PC-3 (cell line): ENCODE results near the gene PGAP2. TPM values are rescaled to one million over a fixed set of nuclear protein-coding genes. Genes with fewer than 3 reads are reported as not detected.

ENCODE experiments used
- ATAC-seq: fragments of 200-7000 bp; cut with Tn5 transposase; 2 replicates; pipeline ENCODE4 v1.9.1; 2020; ENCODE audit warnings: mild to moderate bottlenecking, moderate library complexity
- BruUV-seq: library from RNA; stranded (reverse); fragments of 400-500 nt; replicated peaks from 2 replicates; lab custom pipeline; 2021; lab: Mats Ljungman, UMichigan
- CTCF ChIA-PET: fragments of 300-600 bp; sonication (Branson Sonifier 250); formaldehyde crosslinking; loops from one replicate; lab custom pipeline; 2022; ENCODE audit warnings: antibody characterized with exemption; lab: Charles Lee
- POLR2A ChIA-PET: fragments of 300-600 bp; sonication (Branson Sonifier 250); formaldehyde crosslinking; loops from one replicate; lab custom pipeline; 2022; ENCODE audit warnings: antibody characterized with exemption; ENCODE audit not compliant: unreplicated experiment; lab: Charles Lee
- DNase-seq: peaks from one replicate; pipeline ENCODE4 v3.0.0-alpha.2; 2015
- H2AFZ ChIP-seq: fragments of 300-600 bp; sonication (generic); 2 replicates; pipeline ENCODE4 v1.6.0; 2016; ENCODE audit warnings: antibody characterized with exemption, low read length
- H3F3A ChIP-seq: fragments of 300-600 bp; sonication (generic); one replicate; pipeline ENCODE4 v1.6.0; 2017; ENCODE audit warnings: antibody characterized with exemption, low read length, control low read depth, mild to moderate bottlenecking; ENCODE audit not compliant: unreplicated experiment
- H3K27ac ChIP-seq: fragments of 300-600 bp; sonication (generic); 2 replicates; pipeline ENCODE4 v1.5.1; 2016; ENCODE audit warnings: mild to moderate bottlenecking, low read length
- H3K27me3 ChIP-seq: fragments of 300-600 bp; sonication (generic); 2 replicates; pipeline ENCODE4 v1.6.1; 2016; ENCODE audit warnings: low read length, mixed read lengths
- H3K36me3 ChIP-seq: fragments of 300-600 bp; sonication (generic); 2 replicates; pipeline ENCODE4 v1.6.1; 2016; ENCODE audit warnings: low read depth, mixed run types, low read length, mixed read lengths
- H3K4me1 ChIP-seq: fragments of 300-600 bp; sonication (generic); 2 replicates; pipeline ENCODE4 v1.5.1; 2016; ENCODE audit warnings: low read length; ENCODE audit not compliant: insufficient read depth
- H3K4me2 ChIP-seq: fragments of 300-600 bp; sonication (generic); 2 replicates; pipeline ENCODE4 v1.6.0; 2016; ENCODE audit warnings: low read length
- H3K4me3 ChIP-seq: fragments of 300-600 bp; sonication (generic); 2 replicates; pipeline ENCODE4 v1.5.1; 2016; ENCODE audit warnings: mild to moderate bottlenecking, low read length, mixed read lengths
- H3K79me2 ChIP-seq: fragments of 300-600 bp; sonication (generic); 2 replicates; pipeline ENCODE4 v1.6.1; 2017; ENCODE audit warnings: low read length, mixed read lengths
- H3K9ac ChIP-seq: fragments of 300-600 bp; sonication (generic); 2 replicates; pipeline ENCODE4 v1.6.0; 2016; ENCODE audit warnings: mild to moderate bottlenecking, low read length
- H3K9me2 ChIP-seq: fragments of 300-600 bp; sonication (generic); replicated peaks from 2 replicates; pipeline ENCODE4 v1.6.1; 2016; ENCODE audit warnings: mixed run types, low read length, mixed read lengths
- H3K9me3 ChIP-seq: fragments of 300-600 bp; sonication (generic); 2 replicates; pipeline ENCODE4 v1.6.1; 2016; ENCODE audit warnings: low read length, mixed read lengths
- H4K20me1 ChIP-seq: fragments of 300-600 bp; sonication (generic); 2 replicates; pipeline ENCODE4 v1.6.1; 2016; ENCODE audit warnings: low read length, mixed read lengths
- EZH2 ChIP-seq: fragments of 300-600 bp; sonication (generic); IDR thresholded peaks from one replicate; pipeline ENCODE4 v1.6.1; 2017; ENCODE audit warnings: antibody characterized with exemption, mild to moderate bottlenecking, low read length; ENCODE audit not compliant: unreplicated experiment
- EZH2phosphoT487 ChIP-seq: fragments of 300-600 bp; sonication (generic); IDR thresholded peaks from 2 replicates; pipeline ENCODE4 v1.6.1; 2018; ENCODE audit warnings: mild to moderate bottlenecking, antibody characterized with exemption, low read length, borderline replicate concordance
- intact Hi-C: fragments of 100-400 bp; cut with micrococcal nuclease; formaldehyde crosslinking; loops from 2 replicates; pipeline ENCODE4 v1.9.0; 2023
- total RNA-seq: library from RNA; depleted of rRNA; stranded (reverse); fragments of >200 nt; gene quantifications from 2 replicates; pipeline ENCODE4 v1.2.3, GENCODE V29; 2014
- TF ChIP-seq, protein P1 (sequence below): fragments of 300-600 bp; sonication (generic); conservative IDR thresholded peaks from 2 replicates; pipeline ENCODE4 v1.5.1; 2017; ENCODE audit warnings: antibody characterized with exemption, low read depth, mild to moderate bottlenecking, low read length

PGAP2 gene
- total RNA-seq, 1 experiment from 2014 or later, result 25.9 TPM

DNA sequence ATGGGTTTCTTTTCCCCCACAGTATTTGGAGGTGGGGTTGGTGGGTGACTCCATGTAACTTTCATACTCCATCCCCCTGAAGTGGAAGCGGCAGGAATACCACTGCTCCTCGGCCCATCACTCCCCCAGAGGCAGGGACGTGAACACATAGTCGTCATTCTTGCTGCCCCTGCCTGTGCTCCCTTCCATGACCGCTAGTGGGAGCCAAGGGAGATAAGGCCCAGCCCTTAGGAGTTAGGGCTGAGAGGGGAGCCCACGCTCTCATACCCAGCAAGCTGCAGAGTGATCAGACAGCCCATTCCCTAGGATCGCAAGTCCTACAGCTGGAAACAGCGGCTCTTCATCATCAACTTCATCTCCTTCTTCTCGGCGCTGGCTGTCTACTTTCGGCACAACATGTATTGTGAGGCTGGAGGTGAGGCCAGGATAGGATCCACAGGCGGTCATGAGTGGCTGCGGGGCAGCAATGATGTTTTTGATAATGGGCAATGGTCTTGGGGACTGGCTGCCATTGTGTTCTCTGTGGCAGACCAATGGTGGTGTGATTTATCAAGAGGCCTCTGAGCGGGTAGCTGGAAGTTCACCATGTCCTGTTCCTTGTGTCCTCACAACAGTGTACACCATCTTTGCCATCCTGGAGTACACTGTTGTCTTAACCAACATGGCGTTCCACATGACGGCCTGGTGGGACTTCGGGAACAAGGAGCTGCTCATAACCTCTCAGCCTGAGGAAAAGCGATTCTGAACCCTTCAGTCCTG lies 16.5 kb downstream of the PGAP2 start:
- H3K4me2 ChIP-seq, result no peak overlapping the region
- no TSS peak for BruUV-seq
- intact Hi-C loops, result no loop called here
- CTCF ChIA-PET, result no interaction called here
- peaks cover 3% of the 10 kb centered on the region; the same call in 1 of the 2 replicates for H3K36me3 ChIP-seq
- H3F3A ChIP-seq, result no peaks in the 10 kb centered on the region
- H3K9ac ChIP-seq, result no peak overlapping the region
- DNase-seq, result no peak
- no peaks in the 10 kb centered on the region for H3K9me3 ChIP-seq
- no peaks in the 10 kb centered on the region for H3K9me2 ChIP-seq
- no peak overlapping the region for H2AFZ ChIP-seq
- H3K27ac ChIP-seq, result no peak overlapping the region
- H3K79me2 ChIP-seq, result no peaks in the 10 kb centered on the region
- no peak overlapping the region for H3K4me3 ChIP-seq
- H3K27me3 ChIP-seq, result no peaks in the 10 kb centered on the region
- peak; percentile 11; the same call in 1 of the 2 replicates for ATAC-seq
- no peaks in the 10 kb centered on the region for H3K4me1 ChIP-seq
- no peaks in the 10 kb centered on the region for H4K20me1 ChIP-seq
- no peak for TF ChIP-seq EZH2phosphoT487
- no peak for TF ChIP-seq EZH2
- TF ChIP-seq, protein P1, sequence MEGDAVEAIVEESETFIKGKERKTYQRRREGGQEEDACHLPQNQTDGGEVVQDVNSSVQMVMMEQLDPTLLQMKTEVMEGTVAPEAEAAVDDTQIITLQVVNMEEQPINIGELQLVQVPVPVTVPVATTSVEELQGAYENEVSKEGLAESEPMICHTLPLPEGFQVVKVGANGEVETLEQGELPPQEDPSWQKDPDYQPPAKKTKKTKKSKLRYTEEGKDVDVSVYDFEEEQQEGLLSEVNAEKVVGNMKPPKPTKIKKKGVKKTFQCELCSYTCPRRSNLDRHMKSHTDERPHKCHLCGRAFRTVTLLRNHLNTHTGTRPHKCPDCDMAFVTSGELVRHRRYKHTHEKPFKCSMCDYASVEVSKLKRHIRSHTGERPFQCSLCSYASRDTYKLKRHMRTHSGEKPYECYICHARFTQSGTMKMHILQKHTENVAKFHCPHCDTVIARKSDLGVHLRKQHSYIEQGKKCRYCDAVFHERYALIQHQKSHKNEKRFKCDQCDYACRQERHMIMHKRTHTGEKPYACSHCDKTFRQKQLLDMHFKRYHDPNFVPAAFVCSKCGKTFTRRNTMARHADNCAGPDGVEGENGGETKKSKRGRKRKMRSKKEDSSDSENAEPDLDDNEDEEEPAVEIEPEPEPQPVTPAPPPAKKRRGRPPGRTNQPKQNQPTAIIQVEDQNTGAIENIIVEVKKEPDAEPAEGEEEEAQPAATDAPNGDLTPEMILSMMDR, result 0 out of 2 replicates have a peak, but pooled peaks have one; percentile 20
- POLR2A ChIA-PET, result no interaction called here

DNA sequence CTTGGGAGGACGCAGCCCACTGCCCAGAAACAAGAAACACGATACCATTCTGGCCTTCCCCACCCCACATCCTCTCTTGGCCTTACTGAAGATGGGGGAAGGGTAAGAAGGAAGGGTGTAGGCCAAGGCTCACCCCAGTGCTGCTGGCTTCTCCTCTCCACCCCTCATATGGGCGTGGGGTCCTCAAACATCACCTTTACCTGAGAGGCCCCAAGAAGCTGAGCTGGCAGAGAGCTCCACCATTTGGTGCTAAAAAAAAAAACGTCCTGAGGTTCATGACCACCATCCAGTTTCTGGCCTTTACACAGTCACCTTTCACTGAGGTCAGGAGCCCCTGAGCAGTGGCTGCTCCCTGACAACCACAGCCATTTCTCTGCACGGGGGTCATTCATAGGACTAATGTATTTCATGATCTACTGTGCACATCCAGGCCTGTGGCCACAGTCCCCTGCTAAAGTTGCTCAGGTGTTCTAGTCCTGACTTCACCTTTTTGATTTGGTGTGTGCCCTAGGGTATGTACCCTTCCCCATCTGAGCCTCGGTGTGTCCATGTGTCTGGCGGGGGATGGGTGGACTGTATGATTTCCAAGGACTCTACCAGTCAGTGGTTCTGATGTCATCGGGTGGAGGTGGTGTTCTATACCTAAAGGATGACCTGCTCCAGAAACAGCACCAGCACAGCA lies 17.3 kb downstream of the PGAP2 start:
- H4K20me1 ChIP-seq, result no peaks in the 10 kb centered on the region
- ChIA-PET POLR2A (no interaction called here), CTCF (no interaction called here)
- H3K79me2 ChIP-seq, result 0 out of 2 replicates have a peak, but pooled peaks cover 1% of the 10 kb centered on the region
- TF ChIP-seq, protein P1, result no peak
- no peak for TF ChIP-seq EZH2phosphoT487
- no peak for TF ChIP-seq EZH2
- H3K9me2 ChIP-seq, result no peaks in the 10 kb centered on the region
- no peak overlapping the region for H3K4me3 ChIP-seq
- no peaks in the 10 kb centered on the region for H3F3A ChIP-seq
- H3K4me2 ChIP-seq, result no peak overlapping the region
- no peak for DNase-seq
- H3K4me1 ChIP-seq, result no peaks in the 10 kb centered on the region
- TSS peak; percentile 19 for BruUV-seq
- ATAC-seq, result no peak
- H3K27ac ChIP-seq, result no peak overlapping the region
- H2AFZ ChIP-seq, result no peak overlapping the region
- H3K9me3 ChIP-seq, result no peaks in the 10 kb centered on the region
- no peak overlapping the region for H3K9ac ChIP-seq
- peaks cover 7% of the 10 kb centered on the region; the same call in 1 of the 2 replicates for H3K36me3 ChIP-seq
- H3K27me3 ChIP-seq, result no peaks in the 10 kb centered on the region
- intact Hi-C loops, result no loop called here
